ENCODE data around the gene TENM3.

Gene TENM3

DNA sequence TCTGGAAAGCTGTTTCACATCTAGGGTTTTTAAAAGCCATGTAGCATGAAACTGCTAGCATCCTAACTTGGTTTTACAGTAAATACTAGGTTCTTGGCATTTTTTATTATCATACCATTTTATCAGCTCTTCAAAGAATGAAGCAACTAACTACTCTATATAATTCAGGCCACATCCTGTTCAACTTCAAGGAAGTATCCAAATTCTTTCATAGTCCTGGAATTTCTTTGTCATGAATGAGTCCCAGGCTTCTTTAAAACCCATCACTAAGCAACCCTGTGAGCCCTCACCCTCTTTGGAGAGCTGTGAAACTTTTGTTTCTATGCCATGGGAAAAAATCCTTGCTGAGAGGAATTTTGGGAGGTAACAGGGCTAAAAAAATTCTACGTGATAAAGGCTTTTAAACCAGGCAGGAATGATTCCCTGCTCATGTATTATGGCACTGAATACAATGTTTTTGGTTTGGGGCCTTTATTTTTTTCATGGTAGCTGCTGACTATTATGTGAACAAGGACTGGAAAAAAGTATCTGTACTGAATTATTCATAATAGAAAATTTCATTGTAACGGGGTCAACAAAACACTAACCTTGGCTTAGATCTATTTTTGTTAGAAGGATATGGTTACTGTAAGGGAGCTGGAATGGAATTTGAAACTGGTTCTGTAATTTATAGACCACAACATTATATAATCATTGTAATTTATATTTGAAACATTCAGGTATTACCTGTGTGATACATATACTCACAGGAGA, 509.1 kb downstream of the TENM3 start:
- TF ChIP-seq, protein P1, sequence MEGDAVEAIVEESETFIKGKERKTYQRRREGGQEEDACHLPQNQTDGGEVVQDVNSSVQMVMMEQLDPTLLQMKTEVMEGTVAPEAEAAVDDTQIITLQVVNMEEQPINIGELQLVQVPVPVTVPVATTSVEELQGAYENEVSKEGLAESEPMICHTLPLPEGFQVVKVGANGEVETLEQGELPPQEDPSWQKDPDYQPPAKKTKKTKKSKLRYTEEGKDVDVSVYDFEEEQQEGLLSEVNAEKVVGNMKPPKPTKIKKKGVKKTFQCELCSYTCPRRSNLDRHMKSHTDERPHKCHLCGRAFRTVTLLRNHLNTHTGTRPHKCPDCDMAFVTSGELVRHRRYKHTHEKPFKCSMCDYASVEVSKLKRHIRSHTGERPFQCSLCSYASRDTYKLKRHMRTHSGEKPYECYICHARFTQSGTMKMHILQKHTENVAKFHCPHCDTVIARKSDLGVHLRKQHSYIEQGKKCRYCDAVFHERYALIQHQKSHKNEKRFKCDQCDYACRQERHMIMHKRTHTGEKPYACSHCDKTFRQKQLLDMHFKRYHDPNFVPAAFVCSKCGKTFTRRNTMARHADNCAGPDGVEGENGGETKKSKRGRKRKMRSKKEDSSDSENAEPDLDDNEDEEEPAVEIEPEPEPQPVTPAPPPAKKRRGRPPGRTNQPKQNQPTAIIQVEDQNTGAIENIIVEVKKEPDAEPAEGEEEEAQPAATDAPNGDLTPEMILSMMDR (IDR thresholded peaks at IDR 0.05; ENCODE audit: unreplicated experiment in 3 of 3) = no peak
- Mint-ChIP-seq H3K4me1 (peaks cover 4% of the 10 kb centered on the region), H3K27ac (no peak overlapping the region), H3K9me3 (no peaks in the 10 kb centered on the region), H3K36me3 (ENCODE audit: low read depth) (peaks cover 66% of the 10 kb centered on the region), H3K4me3 (no peak overlapping the region), H3K27me3 (ENCODE audit: low read depth) (no peaks in the 10 kb centered on the region)

DNA sequence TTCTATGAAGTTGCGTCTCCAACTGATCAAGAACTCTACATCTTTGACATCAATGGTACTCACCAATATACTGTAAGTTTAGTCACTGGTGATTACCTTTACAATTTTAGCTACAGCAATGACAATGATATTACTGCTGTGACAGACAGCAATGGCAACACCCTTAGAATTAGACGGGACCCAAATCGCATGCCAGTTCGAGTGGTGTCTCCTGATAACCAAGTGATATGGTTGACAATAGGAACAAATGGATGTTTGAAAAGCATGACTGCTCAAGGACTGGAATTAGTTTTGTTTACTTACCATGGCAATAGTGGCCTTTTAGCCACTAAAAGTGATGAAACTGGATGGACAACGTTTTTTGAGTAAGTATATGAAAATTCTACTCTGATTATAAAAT, 511.7 kb downstream of the TENM3 start:
- peaks cover 68% of the 10 kb centered on the region for H3K36me3 Mint-ChIP-seq (ENCODE audit: low read depth)
- no peak overlapping the region for H3K27ac Mint-ChIP-seq
- peaks cover 4% of the 10 kb centered on the region for H3K4me1 Mint-ChIP-seq
- peaks cover 3% of the 10 kb centered on the region for H3K9me3 Mint-ChIP-seq
- no peak overlapping the region for H3K4me3 Mint-ChIP-seq
- no peaks in the 10 kb centered on the region for H3K27me3 Mint-ChIP-seq (ENCODE audit: low read depth)
- TF ChIP-seq, protein P1 (IDR thresholded peaks at IDR 0.05; ENCODE audit: unreplicated experiment in 3 of 3) = no peak

DNA sequence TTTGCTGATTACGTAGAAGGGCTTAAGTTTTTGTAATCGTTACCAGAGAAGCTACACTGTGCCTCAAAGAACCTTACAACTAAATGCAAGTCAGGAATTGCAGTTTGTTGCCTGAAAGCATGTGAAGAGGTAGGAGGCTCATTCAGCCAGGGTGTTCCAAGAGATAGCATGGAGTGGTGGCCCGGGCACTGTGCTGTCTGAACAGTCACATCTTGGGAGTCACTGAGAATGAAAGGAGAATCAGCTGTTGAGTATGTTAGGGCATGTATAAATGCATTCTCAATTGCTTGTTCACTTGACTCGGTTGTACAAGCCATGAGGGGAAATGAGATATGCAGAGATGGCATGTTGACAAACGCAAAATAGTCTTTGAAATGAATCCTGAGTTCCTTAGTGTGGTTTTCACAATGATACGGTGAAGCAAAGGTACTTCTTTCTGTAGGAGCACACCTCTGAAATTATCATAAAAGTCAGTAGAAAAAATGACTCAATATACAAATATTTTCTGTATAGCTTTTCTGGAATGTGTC, 513.0 kb downstream of the TENM3 start:
- Mint-ChIP-seq H3K27ac (no peak overlapping the region), H3K4me1 (peaks cover 4% of the 10 kb centered on the region), H3K27me3 (ENCODE audit: low read depth) (no peaks in the 10 kb centered on the region), H3K4me3 (no peak overlapping the region), H3K9me3 (peaks cover 3% of the 10 kb centered on the region), H3K36me3 (ENCODE audit: low read depth) (peaks cover 59% of the 10 kb centered on the region)
- TF ChIP-seq, protein P1 (IDR thresholded peaks at IDR 0.05; ENCODE audit: unreplicated experiment in 3 of 3) = no peak

DNA sequence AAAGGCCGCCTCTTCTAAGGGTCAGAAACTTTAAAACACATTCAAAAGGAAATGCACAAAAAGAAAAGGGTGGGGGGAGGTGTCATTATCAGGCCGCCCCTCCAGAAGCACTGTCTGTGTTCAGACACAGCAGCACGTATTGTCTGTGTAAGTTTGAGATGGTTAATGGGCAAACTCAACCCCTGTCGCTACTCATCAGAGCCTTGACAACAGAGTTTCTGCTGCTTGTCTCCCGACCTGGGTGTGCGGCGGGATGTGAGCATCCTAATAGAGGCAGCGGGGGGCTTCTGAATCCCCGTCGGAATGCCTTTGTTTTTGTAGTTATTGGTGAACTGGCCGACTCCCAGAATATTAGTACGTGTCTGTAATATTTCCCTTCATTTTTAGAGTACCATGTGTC, 515.1 kb downstream of the TENM3 start:
- no peaks in the 10 kb centered on the region for H3K4me1 Mint-ChIP-seq
- TF ChIP-seq, protein P1 (IDR thresholded peaks at IDR 0.05; ENCODE audit: unreplicated experiment in 3 of 3) = no peak
- no peak overlapping the region for H3K27ac Mint-ChIP-seq
- peaks cover 58% of the 10 kb centered on the region for H3K36me3 Mint-ChIP-seq (ENCODE audit: low read depth)
- H3K9me3 Mint-ChIP-seq = peaks cover 3% of the 10 kb centered on the region
- H3K27me3 Mint-ChIP-seq (ENCODE audit: low read depth) = no peaks in the 10 kb centered on the region
- no peak overlapping the region for H3K4me3 Mint-ChIP-seq

DNA sequence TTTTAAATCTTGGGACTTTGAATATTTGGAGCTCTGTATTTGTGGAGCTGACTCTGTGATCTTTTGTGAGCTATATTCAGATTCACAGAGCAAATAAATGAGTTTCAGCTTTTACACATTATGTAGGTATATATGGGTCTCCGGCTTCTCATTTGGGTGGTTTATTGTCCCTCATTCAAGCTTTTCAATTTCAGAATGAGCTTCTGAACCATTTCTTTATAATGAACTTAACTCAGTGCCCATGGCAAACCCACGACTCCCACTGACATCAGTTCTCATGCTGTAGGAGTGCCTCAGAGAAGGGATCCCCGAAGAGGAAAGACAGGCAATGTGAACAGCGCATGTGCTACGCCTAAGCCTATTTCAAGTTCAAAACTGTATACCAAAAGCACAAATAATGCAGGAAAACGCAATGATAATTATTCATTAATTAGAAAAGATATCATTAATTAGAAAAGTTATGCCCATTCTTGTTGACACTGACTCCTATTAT, 517.4 kb downstream of the TENM3 start:
- Mint-ChIP-seq H3K4me1 (peaks cover 5% of the 10 kb centered on the region), H3K36me3 (ENCODE audit: low read depth) (peaks cover 43% of the 10 kb centered on the region), H3K4me3 (no peak overlapping the region), H3K27ac (no peak overlapping the region), H3K27me3 (ENCODE audit: low read depth) (no peaks in the 10 kb centered on the region), H3K9me3 (peaks cover 3% of the 10 kb centered on the region)
- TF ChIP-seq, protein P1 (IDR thresholded peaks at IDR 0.05; ENCODE audit: unreplicated experiment in 3 of 3) = no peak

DNA sequence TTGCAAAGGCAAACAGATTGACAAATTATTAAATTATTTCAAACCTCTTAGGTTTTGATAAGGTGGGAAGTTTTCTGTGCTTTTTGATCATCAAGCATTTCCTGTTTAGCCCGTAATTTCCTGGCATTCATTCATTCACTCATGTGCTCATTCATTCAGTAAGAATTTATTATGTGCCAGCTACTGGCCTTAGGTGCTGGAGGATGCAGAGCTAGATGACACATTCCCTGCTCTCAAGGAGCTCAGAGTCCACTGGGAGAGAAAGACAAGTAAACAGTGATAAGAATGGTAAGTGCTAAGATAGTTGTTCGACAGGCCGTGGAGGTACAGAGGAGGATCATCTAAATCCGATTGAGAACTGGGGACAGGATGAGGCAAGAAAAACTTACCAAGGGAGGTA, 520.9 kb downstream of the TENM3 start:
- H3K36me3 Mint-ChIP-seq (ENCODE audit: low read depth) = peaks cover 21% of the 10 kb centered on the region
- TF ChIP-seq, protein P1 (IDR thresholded peaks at IDR 0.05; ENCODE audit: unreplicated experiment in 3 of 3) = no peak
- no peak overlapping the region for H3K4me3 Mint-ChIP-seq

More for the DNA sequence above, 520.9 kb downstream of the TENM3 start:
- Mint-ChIP-seq H3K4me1 (peaks cover 12% of the 10 kb centered on the region), H3K27me3 (ENCODE audit: low read depth) (no peaks in the 10 kb centered on the region), H3K9me3 (no peaks in the 10 kb centered on the region), H3K27ac (no peak overlapping the region)

Data from nephron (organoid).